Caco-2 (cell line): ENCODE measurements around the gene SERPINE3. TPM values are rescaled to one million over a fixed set of nuclear protein-coding genes. Genes with fewer than 3 reads are reported as not detected.

Experiments used
- BruUV-seq: library from RNA; stranded (reverse); fragments of 400-500 nt; replicated peaks from 2 replicates; lab custom pipeline; 2021; lab: Mats Ljungman, UMichigan
- CTCF ChIA-PET: fragments of 300-600 bp; sonication (Branson Sonifier 250); formaldehyde crosslinking; loops from one replicate; lab custom pipeline; 2022; ENCODE audit warnings: antibody characterized with exemption; lab: Charles Lee
- POLR2A ChIA-PET: fragments of 300-600 bp; sonication (Branson Sonifier 250); formaldehyde crosslinking; loops from one replicate; lab custom pipeline; 2022; ENCODE audit warnings: antibody characterized with exemption; lab: Charles Lee
- DNase-seq, 2 experiments: peaks; one replicate each; pipeline versions ENCODE4 v3.0.0 to v3.0.0-alpha.2; 2020 to 2022
- H3K27me3 ChIP-seq: replicated peaks from 2 replicates; pipeline ENCODE4 v1.6.0; 2011; ENCODE audit warnings: low read length; ENCODE audit not compliant: control insufficient read depth, insufficient read depth
- H3K36me3 ChIP-seq: 2 replicates; pipeline ENCODE4 v1.5.1; 2011; ENCODE audit warnings: low read length; ENCODE audit not compliant: control insufficient read depth, insufficient read depth
- H3K4me1 ChIP-seq: fragments of 250-450 bp; sonication (Bioruptor Pico); 2 replicates; pipeline ENCODE4 v1.5.1; 2020; ENCODE audit warnings: mild to moderate bottlenecking
- H3K4me3 ChIP-seq: 2 replicates; pipeline ENCODE4 v1.5.1; 2011; ENCODE audit warnings: low read depth, mild to moderate bottlenecking, control low read depth, low read length
- H3K9me3 ChIP-seq: fragments of 250-450 bp; sonication (Bioruptor Pico); 2 replicates; pipeline ENCODE4 v1.5.1; 2020; ENCODE audit warnings: mild to moderate bottlenecking, moderate library complexity
- H3K27ac Mint-ChIP-seq: one replicate; pipeline ENCODE4 v1.8.0; 2022; ENCODE audit warnings: mixed read lengths; ENCODE audit not compliant: unreplicated experiment
- H3K27me3 Mint-ChIP-seq: one replicate; pipeline ENCODE4 v1.8.0; 2022; ENCODE audit warnings: mixed read lengths; ENCODE audit not compliant: insufficient read depth, unreplicated experiment
- H3K36me3 Mint-ChIP-seq: one replicate; pipeline ENCODE4 v1.8.0; 2022; ENCODE audit warnings: mild to moderate bottlenecking, mixed read lengths; ENCODE audit not compliant: insufficient read depth, unreplicated experiment
- H3K4me1 Mint-ChIP-seq: one replicate; pipeline ENCODE4 v1.8.0; 2022; ENCODE audit warnings: low read depth, mixed read lengths; ENCODE audit not compliant: unreplicated experiment
- H3K4me3 Mint-ChIP-seq: one replicate; pipeline ENCODE4 v1.8.0; 2022; ENCODE audit warnings: mild to moderate bottlenecking, moderate library complexity, mixed read lengths; ENCODE audit not compliant: unreplicated experiment
- H3K9me3 Mint-ChIP-seq: one replicate; pipeline ENCODE4 v1.8.0; 2022; ENCODE audit warnings: mixed read lengths; ENCODE audit not compliant: unreplicated experiment
- intact Hi-C: fragments of 100-400 bp; cut with micrococcal nuclease; formaldehyde crosslinking; loops from one replicate; pipeline ENCODE4 v1.10.0; 2022; ENCODE audit not compliant: unreplicated experiment
- total RNA-seq: library from RNA; stranded (reverse); gene quantifications from 2 replicates; pipeline ENCODE4 v1.2.3, GENCODE V29; 2022
- TF ChIP-seq, protein P1 (sequence below), 2 experiments: fragments of 200-600 bp in 1 of 2; IDR thresholded peaks; 1 replicate in 1 of 2; 2 replicates in 1 of 2; pipeline versions ENCODE4 v1.5.1 to v1.8.0; 2011 to 2022; ENCODE audit warnings: antibody characterized with exemption in 1 of 2, control low read depth in 1 of 2, inconsistent platforms in 1 of 2, low read depth in 1 of 2, low read length in 1 of 2, mild to moderate bottlenecking in 1 of 2, moderate library complexity in 1 of 2; ENCODE audit not compliant: insufficient read depth in 1 of 2, severe bottlenecking in 1 of 2, unreplicated experiment in 1 of 2

SERPINE3 gene
- total RNA-seq, 1 experiment from 2014 or later = not detected

DNA sequence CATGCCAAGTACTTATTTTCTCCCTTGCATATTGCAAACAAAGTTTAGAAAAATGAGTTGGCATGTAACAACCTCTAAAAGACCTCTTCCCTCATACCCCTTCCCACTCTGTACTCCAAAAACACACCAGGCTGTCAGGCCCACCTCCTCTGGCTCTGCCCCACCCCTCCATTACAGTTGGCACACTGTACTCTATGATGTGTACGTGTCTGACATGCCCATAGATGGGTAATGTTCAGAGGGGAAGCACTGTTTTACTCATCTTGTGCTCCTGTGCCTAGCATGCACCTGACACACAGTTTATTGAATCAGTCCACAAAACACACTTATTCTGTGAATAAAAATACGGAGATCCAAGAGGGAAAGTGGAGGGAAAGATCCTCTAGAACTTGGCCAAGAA lies 45.6 kb downstream of the SERPINE3 start:
- Mint-ChIP-seq H3K9me3 (no peaks in the 10 kb centered on the region), H3K4me1 (no peaks in the 10 kb centered on the region), H3K36me3 (peaks cover 5% of the 10 kb centered on the region), H3K4me3 (no peak overlapping the region), H3K27me3 (no peaks in the 10 kb centered on the region), H3K27ac (no peak overlapping the region)
- no TSS peak for BruUV-seq
- intact Hi-C loops = no loop called here
- TF ChIP-seq, protein P1, sequence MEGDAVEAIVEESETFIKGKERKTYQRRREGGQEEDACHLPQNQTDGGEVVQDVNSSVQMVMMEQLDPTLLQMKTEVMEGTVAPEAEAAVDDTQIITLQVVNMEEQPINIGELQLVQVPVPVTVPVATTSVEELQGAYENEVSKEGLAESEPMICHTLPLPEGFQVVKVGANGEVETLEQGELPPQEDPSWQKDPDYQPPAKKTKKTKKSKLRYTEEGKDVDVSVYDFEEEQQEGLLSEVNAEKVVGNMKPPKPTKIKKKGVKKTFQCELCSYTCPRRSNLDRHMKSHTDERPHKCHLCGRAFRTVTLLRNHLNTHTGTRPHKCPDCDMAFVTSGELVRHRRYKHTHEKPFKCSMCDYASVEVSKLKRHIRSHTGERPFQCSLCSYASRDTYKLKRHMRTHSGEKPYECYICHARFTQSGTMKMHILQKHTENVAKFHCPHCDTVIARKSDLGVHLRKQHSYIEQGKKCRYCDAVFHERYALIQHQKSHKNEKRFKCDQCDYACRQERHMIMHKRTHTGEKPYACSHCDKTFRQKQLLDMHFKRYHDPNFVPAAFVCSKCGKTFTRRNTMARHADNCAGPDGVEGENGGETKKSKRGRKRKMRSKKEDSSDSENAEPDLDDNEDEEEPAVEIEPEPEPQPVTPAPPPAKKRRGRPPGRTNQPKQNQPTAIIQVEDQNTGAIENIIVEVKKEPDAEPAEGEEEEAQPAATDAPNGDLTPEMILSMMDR (IDR thresholded peaks at IDR 0.05; ENCODE audit: insufficient read depth in 1 of 2, low read depth in 1 of 2, low read length in 1 of 2, severe bottlenecking in 1 of 2, unreplicated experiment in 1 of 2) = no peak
- ChIA-PET CTCF (no interaction called here), POLR2A (no interaction called here)
- no peaks in the 10 kb centered on the region for H3K9me3 ChIP-seq
- no peaks in the 10 kb centered on the region for H3K27me3 ChIP-seq
- no peaks in the 10 kb centered on the region for H3K4me1 ChIP-seq
- no peak overlapping the region for H3K4me3 ChIP-seq
- no peak for DNase-seq
- no peaks in the 10 kb centered on the region for H3K36me3 ChIP-seq

DNA sequence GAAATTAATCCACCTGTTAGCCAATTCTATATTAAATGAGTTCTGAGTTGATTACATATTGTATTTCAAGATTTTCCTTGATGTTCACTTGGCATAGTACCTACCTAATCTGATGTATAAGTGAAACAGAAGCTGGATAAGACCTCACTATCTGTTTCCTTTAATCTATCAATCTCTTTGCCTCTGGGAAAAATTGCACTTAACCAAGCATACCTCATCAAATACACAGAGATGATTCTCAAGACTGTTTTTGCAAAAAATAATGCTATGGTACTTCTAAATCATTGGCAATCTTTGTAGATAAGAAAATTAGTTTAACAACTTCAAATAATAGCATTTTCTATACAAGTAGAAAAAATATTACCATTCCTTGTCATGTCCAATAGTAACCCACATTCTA lies 55.2 kb downstream of the SERPINE3 start:
- no peaks in the 10 kb centered on the region for H3K27me3 Mint-ChIP-seq
- no TSS peak for BruUV-seq
- no peaks in the 10 kb centered on the region for H3K36me3 Mint-ChIP-seq
- DNase-seq = no peak
- H3K27ac Mint-ChIP-seq = no peak overlapping the region
- no peaks in the 10 kb centered on the region for H3K4me1 ChIP-seq
- H3K4me3 ChIP-seq = no peak overlapping the region
- intact Hi-C loops = no loop called here
- H3K9me3 Mint-ChIP-seq = no peaks in the 10 kb centered on the region
- no peaks in the 10 kb centered on the region for H3K27me3 ChIP-seq
- ChIA-PET CTCF (no interaction called here), POLR2A (no interaction called here)
- no peaks in the 10 kb centered on the region for H3K36me3 ChIP-seq
- no peaks in the 10 kb centered on the region for H3K9me3 ChIP-seq
- H3K4me1 Mint-ChIP-seq = no peaks in the 10 kb centered on the region
- TF ChIP-seq, protein P1 (IDR thresholded peaks at IDR 0.05; ENCODE audit: insufficient read depth in 1 of 2, low read depth in 1 of 2, low read length in 1 of 2, severe bottlenecking in 1 of 2, unreplicated experiment in 1 of 2) = no peak
- H3K4me3 Mint-ChIP-seq = no peak overlapping the region

DNA sequence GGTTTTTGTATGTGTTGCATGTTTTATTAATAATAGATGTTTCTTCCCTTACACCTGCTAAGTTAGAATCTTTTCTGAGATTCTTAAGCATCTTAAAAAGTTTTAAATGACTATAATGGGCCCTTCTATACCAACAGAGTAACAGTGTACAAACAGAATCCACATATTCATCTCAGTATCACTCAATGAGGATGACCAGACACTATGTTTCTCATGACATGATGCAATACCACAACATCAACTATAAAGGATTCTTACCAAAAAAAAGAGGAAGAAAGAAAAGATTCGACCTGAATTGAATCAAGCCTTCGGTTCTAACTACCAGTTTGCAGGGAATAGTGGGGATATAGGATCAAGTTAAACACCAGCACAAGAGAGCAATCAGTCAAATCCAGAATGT lies 56.9 kb downstream of the SERPINE3 start:
- Mint-ChIP-seq H3K27ac (no peak overlapping the region), H3K27me3 (no peaks in the 10 kb centered on the region), H3K4me3 (no peak overlapping the region), H3K9me3 (no peaks in the 10 kb centered on the region), H3K36me3 (no peaks in the 10 kb centered on the region), H3K4me1 (no peaks in the 10 kb centered on the region)
- Histone ChIP-seq H3K27me3 (no peaks in the 10 kb centered on the region), H3K4me3 (no peak overlapping the region), H3K36me3 (no peaks in the 10 kb centered on the region), H3K9me3 (no peaks in the 10 kb centered on the region), H3K4me1 (no peaks in the 10 kb centered on the region)
- ChIA-PET POLR2A (no interaction called here), CTCF (no interaction called here)
- intact Hi-C loops = no loop called here
- TF ChIP-seq, protein P1 (IDR thresholded peaks at IDR 0.05; ENCODE audit: insufficient read depth in 1 of 2, low read depth in 1 of 2, low read length in 1 of 2, severe bottlenecking in 1 of 2, unreplicated experiment in 1 of 2) = no peak
- no TSS peak for BruUV-seq
- DNase-seq = no peak
